ENCODE measurements around the gene KIAA1549.
"Not testable (repeated sequence)": the region's sequence is repeated elsewhere in the genome, so short reads cannot be mapped to it uniquely, and the experiment has no call there.

The KIAA1549 gene

GRCh38 chr7:138981332-138982203 is at the start of gene KIAA1549:
KIAA1549 (minus strand) TSS chr7:138981389; CDS start chr7:138981269, 120 bp downstream.
- DNase-seq (ENCODE audit: low read depth in 2 of 2): peak in 1 of 2 donors; percentile 29

- no peak for DNase-seq (ENCODE audit: low read depth in 2 of 2)
Observed at GRCh38 chr7:139029353-139029752, 48.2 kb upstream of the KIAA1549 start.

GRCh38 chr7:139026551-139026950 is 45.4 kb upstream of the KIAA1549 start:
- no peak for DNase-seq (ENCODE audit: low read depth in 2 of 2)

GRCh38 chr7:139025861-139026260 is 44.7 kb upstream of the KIAA1549 start:
- not testable (repeated sequence) for DNase-seq (ENCODE audit: low read depth in 2 of 2)

- no peak for DNase-seq (ENCODE audit: low read depth in 2 of 2)
Observed at GRCh38 chr7:139023076-139023475, 41.9 kb upstream of the KIAA1549 start.

GRCh38 chr7:139022286-139022685 is 41.1 kb upstream of the KIAA1549 start:
- no peak for DNase-seq (ENCODE audit: low read depth in 2 of 2)

GRCh38 chr7:139018910-139019309 is 37.7 kb upstream of the KIAA1549 start:
- DNase-seq (ENCODE audit: low read depth in 2 of 2): no peak

DNA sequence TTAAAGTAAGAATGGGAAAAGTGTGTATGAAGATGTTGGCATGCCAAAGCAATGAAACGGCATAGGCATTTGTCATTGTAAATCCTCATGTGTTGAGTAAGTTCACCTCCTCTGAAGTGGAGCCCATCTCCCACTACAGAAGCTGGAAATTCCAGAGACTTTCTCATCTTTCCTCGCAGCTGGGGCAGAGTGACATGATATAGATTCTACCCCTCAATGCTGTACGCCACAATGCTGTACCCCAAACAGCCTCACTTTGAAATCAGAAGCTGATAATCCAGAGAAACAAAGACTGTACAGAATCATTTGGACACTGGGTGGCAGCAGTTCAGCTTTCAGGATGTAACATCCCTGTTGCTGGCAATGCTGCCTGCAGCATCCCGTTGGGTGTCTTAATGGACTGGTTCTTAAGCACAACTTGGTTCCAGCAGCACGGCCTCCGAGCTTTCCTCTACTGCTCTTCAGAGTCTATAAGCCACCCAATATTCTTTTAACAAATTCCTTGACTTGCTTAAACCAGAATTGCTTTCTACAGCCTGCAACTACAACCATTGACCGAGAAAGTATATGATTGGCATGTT is 35.8 kb upstream of the KIAA1549 start:
- DNase-seq (ENCODE audit: low read depth in 2 of 2): peak; percentile 26 to 48

DNA sequence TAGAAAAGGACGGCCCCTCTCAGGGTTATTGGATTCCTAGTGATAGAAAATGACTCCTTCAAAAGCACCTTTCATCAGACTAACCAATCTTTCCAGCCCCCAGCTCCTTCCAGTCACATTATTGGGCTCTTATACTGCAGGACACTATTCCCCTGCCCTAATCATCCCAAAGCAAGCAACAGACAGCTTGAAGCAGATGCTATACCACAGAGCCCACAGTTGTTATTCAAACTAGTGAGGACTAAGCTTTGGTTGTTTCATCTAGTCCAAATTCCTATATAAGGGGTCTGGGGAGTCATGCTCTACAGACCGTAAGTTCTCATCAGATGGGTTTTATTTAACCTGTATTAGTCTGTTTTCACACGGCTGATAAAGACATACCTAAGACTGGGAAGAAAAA is 30.2 kb upstream of the KIAA1549 start:
- no peak for DNase-seq (ENCODE audit: low read depth in 2 of 2)

GRCh38 chr7:139004321-139005090 is 23.3 kb upstream of the KIAA1549 start:
- DNase-seq (ENCODE audit: low read depth in 2 of 2): no peak

- DNase-seq (ENCODE audit: low read depth in 2 of 2): no peak
Observed at GRCh38 chr7:138999414-138999813, 18.2 kb upstream of the KIAA1549 start.

GRCh38 chr7:138992052-138992531 is 10.9 kb upstream of the KIAA1549 start:
- no peak for DNase-seq (ENCODE audit: low read depth in 2 of 2)

GRCh38 chr7:138987686-138988085 is 6.5 kb upstream of the KIAA1549 start:
- no peak for DNase-seq (ENCODE audit: low read depth in 2 of 2)

DNA sequence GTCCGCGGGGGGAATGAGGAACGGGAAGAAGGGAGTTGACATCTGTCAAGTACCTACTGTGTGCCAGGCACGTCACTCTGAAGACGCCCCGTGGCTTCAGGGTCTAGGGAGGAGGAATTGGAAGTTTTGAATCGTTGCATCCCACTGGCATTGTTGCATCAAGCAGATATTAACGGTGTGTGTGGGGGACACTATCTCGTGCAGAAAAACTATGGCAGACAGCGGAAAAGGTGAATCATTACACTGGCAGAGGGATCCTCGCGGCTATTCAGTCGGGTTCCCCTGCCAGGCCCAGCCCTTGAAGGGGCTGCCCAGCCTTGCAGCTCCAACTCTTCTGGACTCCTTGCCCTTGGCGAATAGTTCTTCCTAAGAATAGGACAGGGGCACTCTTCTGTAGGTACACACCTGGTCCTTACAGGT is 1.0 kb upstream of the KIAA1549 start:
- DNase-seq (ENCODE audit: low read depth in 2 of 2): no peak

- DNase-seq (ENCODE audit: low read depth in 2 of 2): no peak
Observed at GRCh38 chr7:138980563-138981291, 462 bp downstream of the KIAA1549 start.

GRCh38 chr7:138979988-138980562 is 1.1 kb downstream of the KIAA1549 start:
- no peak for DNase-seq (ENCODE audit: low read depth in 2 of 2)

GRCh38 chr7:138979226-138979979 is 1.8 kb downstream of the KIAA1549 start:
- DNase-seq (ENCODE audit: low read depth in 2 of 2): no peak

DNA sequence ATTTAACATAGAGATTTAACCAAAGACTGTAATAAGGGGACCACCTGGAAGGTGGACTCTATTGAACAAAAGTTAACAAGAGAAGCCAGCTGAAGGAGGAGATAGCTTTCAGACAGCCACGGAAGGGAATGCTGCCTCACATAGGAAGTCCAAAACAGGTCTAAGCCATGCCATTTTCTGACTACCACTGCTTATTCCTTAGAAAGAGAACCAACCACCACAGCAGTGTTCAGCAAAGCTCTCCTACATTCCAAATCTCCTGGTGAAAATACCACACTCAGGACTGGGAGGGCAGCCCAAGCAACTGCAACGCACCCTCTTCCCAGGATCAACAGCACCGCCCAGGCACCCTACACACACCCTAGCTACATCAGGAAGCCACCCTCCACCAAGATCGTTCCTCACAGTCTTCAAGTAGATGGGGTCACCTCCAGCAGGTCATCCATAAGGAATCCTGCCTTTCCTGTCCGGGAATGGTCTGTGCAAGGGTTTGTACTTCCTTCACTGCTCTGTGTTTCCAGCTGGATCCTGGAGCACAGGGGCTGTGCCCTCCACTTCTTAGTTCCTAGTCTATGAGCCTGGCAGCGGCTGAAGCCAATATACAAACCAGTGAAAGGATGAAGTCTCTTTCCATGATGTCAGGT is 2.5 kb downstream of the KIAA1549 start:
- DNase-seq (ENCODE audit: low read depth in 2 of 2): no peak

- DNase-seq (ENCODE audit: low read depth in 2 of 2): not testable (repeated sequence)
Observed at GRCh38 chr7:138976161-138976560, 5.0 kb downstream of the KIAA1549 start.
